WTC11 (cell line): ENCODE results near the gene CNGA3. TPM values are rescaled to one million over a fixed set of nuclear protein-coding genes. Genes with fewer than 3 reads are reported as not detected.
A peak's percentile ranks its signal among the peaks of the same experiment; 100 is the strongest.

Source experiments
- ATAC-seq: fragments of 200-7000 bp; cut with Tn5 transposase; 2 replicates; pipeline ENCODE4 v1.10.0; 2021; ENCODE audit warnings: mild to moderate bottlenecking, moderate library complexity
- CTCF ChIA-PET: fragments of 300-600 bp; sonication (Branson Sonifier 250); formaldehyde crosslinking; loops from one replicate; lab custom pipeline; 2021; ENCODE audit warnings: antibody characterized with exemption; lab: Charles Lee
- POLR2A ChIA-PET: fragments of 350-600 bp; sonication (Branson Sonifier 250); formaldehyde crosslinking; loops from one replicate; lab custom pipeline; 2021; ENCODE audit warnings: antibody characterized with exemption; lab: Charles Lee
- DNase-seq: peaks from one replicate; pipeline ENCODE4 v3.0.0; 2021; ENCODE audit warnings: low spot score
- H3K27ac Mint-ChIP-seq: 2 replicates; pipeline ENCODE4 v1.8.0; 2021; ENCODE audit warnings: mixed read lengths
- H3K27me3 Mint-ChIP-seq: 2 replicates; pipeline ENCODE4 v1.8.0; 2021; ENCODE audit warnings: low read depth, mild to moderate bottlenecking, moderate library complexity, mixed read lengths
- H3K36me3 Mint-ChIP-seq: 2 replicates; pipeline ENCODE4 v1.8.0; 2021; ENCODE audit warnings: mixed read lengths
- H3K4me1 Mint-ChIP-seq: 2 replicates; pipeline ENCODE4 v1.8.0; 2022; ENCODE audit warnings: mixed read lengths
- H3K4me3 Mint-ChIP-seq: 2 replicates; pipeline ENCODE4 v1.8.0; 2021; ENCODE audit warnings: mild to moderate bottlenecking, moderate library complexity, mixed read lengths
- H3K9me3 Mint-ChIP-seq: 2 replicates; pipeline ENCODE4 v1.8.0; 2021; ENCODE audit warnings: mixed read lengths
- CBFB ChIP-seq: sonication (generic); formaldehyde crosslinking; IDR thresholded peaks from 2 replicates; pipeline ENCODE4 v1.8.1; 2022; ENCODE audit warnings: mild to moderate bottlenecking, low read depth, missing genetic modification reagents
- ESRRA ChIP-seq: sonication (generic); formaldehyde crosslinking; IDR thresholded peaks from 2 replicates; pipeline ENCODE4 v1.8.1; 2022; ENCODE audit warnings: mild to moderate bottlenecking, missing genetic modification reagents, borderline replicate concordance
- GRHL2 ChIP-seq: fragments of 250-450 bp; sonication (Bioruptor Pico); IDR thresholded peaks from 2 replicates; pipeline ENCODE4 v1.8.0; 2022; ENCODE audit warnings: mild to moderate bottlenecking, moderate library complexity; ENCODE audit not compliant: insufficient replicate concordance, severe bottlenecking
- HMGA2 ChIP-seq: fragments of 250-450 bp; sonication (Bioruptor Pico); IDR thresholded peaks from 2 replicates; pipeline ENCODE4 v1.4.0; 2021; ENCODE audit warnings: mild to moderate bottlenecking, moderate library complexity
- IRF2 ChIP-seq: sonication (generic); formaldehyde crosslinking; IDR thresholded peaks from 2 replicates; pipeline ENCODE4 v1.8.0; 2022; ENCODE audit warnings: low read depth, missing genetic modification reagents, borderline replicate concordance
- JUN ChIP-seq: sonication (generic); formaldehyde crosslinking; IDR thresholded peaks from 2 replicates; pipeline ENCODE4 v1.8.0; 2023; ENCODE audit warnings: mild to moderate bottlenecking, missing genetic modification reagents
- KAT7 ChIP-seq: sonication (generic); formaldehyde crosslinking; IDR thresholded peaks from 2 replicates; pipeline ENCODE4 v1.8.1; 2023; ENCODE audit warnings: missing genetic modification reagents, mild to moderate bottlenecking, borderline replicate concordance
- NFE2L1 ChIP-seq: sonication (generic); formaldehyde crosslinking; IDR thresholded peaks from 2 replicates; pipeline ENCODE4 v1.8.1; 2023; ENCODE audit warnings: missing genetic modification reagents
- OVOL2 ChIP-seq: fragments of 250-450 bp; sonication (Bioruptor Pico); IDR thresholded peaks from 2 replicates; pipeline ENCODE4 v1.9.0; 2021; ENCODE audit warnings: mild to moderate bottlenecking, borderline replicate concordance
- RELA ChIP-seq: sonication (generic); formaldehyde crosslinking; IDR thresholded peaks from 2 replicates; pipeline ENCODE4 v1.8.1; 2022; ENCODE audit warnings: missing genetic modification reagents, mild to moderate bottlenecking, borderline replicate concordance
- SMAD3 ChIP-seq: sonication (generic); formaldehyde crosslinking; IDR thresholded peaks from 2 replicates; pipeline ENCODE4 v1.8.0; 2022; ENCODE audit warnings: missing genetic modification reagents, mild to moderate bottlenecking, borderline replicate concordance
- SP1 ChIP-seq: sonication (generic); formaldehyde crosslinking; conservative IDR thresholded peaks from 2 replicates; pipeline ENCODE4 v1.8.1; 2022; ENCODE audit warnings: missing genetic modification reagents
- TCF7 ChIP-seq: sonication (generic); formaldehyde crosslinking; IDR thresholded peaks from 2 replicates; pipeline ENCODE4 v1.8.0; 2022; ENCODE audit warnings: mild to moderate bottlenecking, low read depth, missing genetic modification reagents, moderate library complexity
- TEAD1 ChIP-seq: sonication (generic); formaldehyde crosslinking; IDR thresholded peaks from 2 replicates; pipeline ENCODE4 v1.8.0; 2022; ENCODE audit warnings: mild to moderate bottlenecking, missing genetic modification reagents
- TP53 ChIP-seq: sonication (generic); formaldehyde crosslinking; IDR thresholded peaks from 2 replicates; pipeline ENCODE4 v1.8.1; 2023; ENCODE audit warnings: mild to moderate bottlenecking, missing genetic modification reagents
- ZNF121 ChIP-seq: sonication (generic); formaldehyde crosslinking; IDR thresholded peaks from 2 replicates; pipeline ENCODE4 v1.8.0; 2023; ENCODE audit warnings: missing genetic modification reagents
- ZNF317 ChIP-seq: sonication (generic); formaldehyde crosslinking; IDR thresholded peaks from 2 replicates; pipeline ENCODE4 v1.8.1; 2023; ENCODE audit warnings: low read depth, mild to moderate bottlenecking, moderate library complexity, missing genetic modification reagents, borderline replicate concordance
- ZNF396 ChIP-seq: fragments of 250-450 bp; sonication (Bioruptor Pico); IDR thresholded peaks from 2 replicates; pipeline ENCODE4 v1.8.0; 2021; ENCODE audit warnings: mild to moderate bottlenecking, moderate library complexity, borderline replicate concordance
- ZNF423 ChIP-seq: fragments of 250-450 bp; sonication (Bioruptor Pico); IDR thresholded peaks from 2 replicates; pipeline ENCODE4 v2.1.2; 2022; ENCODE audit warnings: mild to moderate bottlenecking, moderate library complexity
- ZNF671 ChIP-seq: fragments of 250-450 bp; sonication (Bioruptor Pico); IDR thresholded peaks from 2 replicates; pipeline ENCODE4 v1.8.0; 2021; ENCODE audit warnings: mild to moderate bottlenecking
- total RNA-seq: library from RNA; stranded (reverse); gene quantifications from 3 replicates; pipeline ENCODE4 v1.2.3, GENCODE V29; 2021
- TF ChIP-seq, protein P1 (sequence below): sonication (generic); formaldehyde crosslinking; IDR thresholded peaks from 2 replicates; pipeline ENCODE4 v1.8.1; 2023; ENCODE audit warnings: mild to moderate bottlenecking, missing genetic modification reagents
- TF ChIP-seq, protein P2 (sequence below): fragments of 250-450 bp; sonication (Bioruptor Pico); IDR thresholded peaks from 2 replicates; pipeline ENCODE4 v1.9.0; 2021; ENCODE audit warnings: mild to moderate bottlenecking
- TF ChIP-seq, protein P3 (sequence below): sonication (generic); formaldehyde crosslinking; IDR thresholded peaks from 2 replicates; pipeline ENCODE4 v1.8.1; 2023; ENCODE audit warnings: mild to moderate bottlenecking, missing genetic modification reagents, moderate library complexity
- TF ChIP-seq, protein P4 (sequence below): fragments of 250-450 bp; sonication (Bioruptor Pico); conservative IDR thresholded peaks from 2 replicates; pipeline ENCODE4 v1.9.0; 2021; ENCODE audit warnings: mild to moderate bottlenecking

Gene CNGA3
- total RNA-seq, 1 experiment from 2014 or later, result not detected

DNA sequence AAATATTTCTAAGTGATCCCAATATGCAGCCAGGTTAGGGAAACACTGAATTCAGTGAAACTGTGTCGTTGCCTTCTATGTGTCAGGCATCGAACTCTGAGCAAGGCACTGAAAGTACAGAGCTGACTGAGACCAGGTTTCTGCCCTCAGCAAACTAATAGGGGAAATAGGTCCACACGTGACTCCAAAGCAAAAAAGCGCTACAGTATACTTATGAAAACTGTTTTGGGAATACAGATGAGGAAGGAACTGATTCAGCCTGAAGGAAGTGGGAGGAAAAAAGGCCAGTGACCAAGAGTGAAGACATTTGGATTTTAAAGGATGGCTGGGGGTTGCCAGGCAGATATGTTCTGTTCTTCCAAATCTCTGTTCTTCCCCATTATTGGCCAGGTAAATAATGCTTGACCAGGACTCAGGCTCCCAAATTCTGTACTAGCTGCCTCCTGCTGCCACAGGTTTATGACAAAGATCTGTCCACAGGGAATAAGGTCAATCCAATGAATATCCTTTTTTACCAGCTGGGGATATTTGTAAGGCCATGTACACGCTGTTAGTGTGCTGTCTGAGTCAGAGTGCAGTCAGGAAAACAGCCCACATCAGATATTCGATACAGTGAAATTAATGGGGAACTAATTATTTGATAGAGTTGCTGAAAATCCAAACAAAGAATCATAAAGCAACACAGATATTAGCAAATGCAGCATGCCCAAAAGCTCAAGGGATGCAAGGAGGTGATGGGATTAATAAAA is 73.9 kb downstream of the CNGA3 start:
- Mint-ChIP-seq H3K4me1 (no peaks in the 10 kb centered on the region), H3K9me3 (peaks cover 33% of the 10 kb centered on the region), H3K4me3 (no peak overlapping the region), H3K27ac (no peak overlapping the region), H3K36me3 (peaks cover 22% of the 10 kb centered on the region), H3K27me3 (peaks cover 2% of the 10 kb centered on the region; the same call in 1 of the 2 replicates)
- ChIA-PET CTCF (no interaction called here), POLR2A (no interaction called here)
- ATAC-seq (no peak), DNase-seq (no peak)
- TF ChIP-seq, protein P1, sequence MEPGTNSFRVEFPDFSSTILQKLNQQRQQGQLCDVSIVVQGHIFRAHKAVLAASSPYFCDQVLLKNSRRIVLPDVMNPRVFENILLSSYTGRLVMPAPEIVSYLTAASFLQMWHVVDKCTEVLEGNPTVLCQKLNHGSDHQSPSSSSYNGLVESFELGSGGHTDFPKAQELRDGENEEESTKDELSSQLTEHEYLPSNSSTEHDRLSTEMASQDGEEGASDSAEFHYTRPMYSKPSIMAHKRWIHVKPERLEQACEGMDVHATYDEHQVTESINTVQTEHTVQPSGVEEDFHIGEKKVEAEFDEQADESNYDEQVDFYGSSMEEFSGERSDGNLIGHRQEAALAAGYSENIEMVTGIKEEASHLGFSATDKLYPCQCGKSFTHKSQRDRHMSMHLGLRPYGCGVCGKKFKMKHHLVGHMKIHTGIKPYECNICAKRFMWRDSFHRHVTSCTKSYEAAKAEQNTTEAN (CRISPR knock-in tag), result no peak
- TF ChIP-seq TP53 (CRISPR knock-in tag) (no peak), ZNF121 (CRISPR knock-in tag) (no peak), GRHL2 (CRISPR knock-in tag) (no peak), TEAD1 (CRISPR knock-in tag) (no peak), SMAD3 (CRISPR knock-in tag) (no peak), IRF2 (no peak), CBFB (CRISPR knock-in tag) (no peak), JUN (CRISPR knock-in tag) (no peak), OVOL2 (CRISPR knock-in tag) (no peak), TCF7 (CRISPR knock-in tag) (no peak), SP1 (CRISPR knock-in tag) (no peak)
- TF ChIP-seq, protein P2, sequence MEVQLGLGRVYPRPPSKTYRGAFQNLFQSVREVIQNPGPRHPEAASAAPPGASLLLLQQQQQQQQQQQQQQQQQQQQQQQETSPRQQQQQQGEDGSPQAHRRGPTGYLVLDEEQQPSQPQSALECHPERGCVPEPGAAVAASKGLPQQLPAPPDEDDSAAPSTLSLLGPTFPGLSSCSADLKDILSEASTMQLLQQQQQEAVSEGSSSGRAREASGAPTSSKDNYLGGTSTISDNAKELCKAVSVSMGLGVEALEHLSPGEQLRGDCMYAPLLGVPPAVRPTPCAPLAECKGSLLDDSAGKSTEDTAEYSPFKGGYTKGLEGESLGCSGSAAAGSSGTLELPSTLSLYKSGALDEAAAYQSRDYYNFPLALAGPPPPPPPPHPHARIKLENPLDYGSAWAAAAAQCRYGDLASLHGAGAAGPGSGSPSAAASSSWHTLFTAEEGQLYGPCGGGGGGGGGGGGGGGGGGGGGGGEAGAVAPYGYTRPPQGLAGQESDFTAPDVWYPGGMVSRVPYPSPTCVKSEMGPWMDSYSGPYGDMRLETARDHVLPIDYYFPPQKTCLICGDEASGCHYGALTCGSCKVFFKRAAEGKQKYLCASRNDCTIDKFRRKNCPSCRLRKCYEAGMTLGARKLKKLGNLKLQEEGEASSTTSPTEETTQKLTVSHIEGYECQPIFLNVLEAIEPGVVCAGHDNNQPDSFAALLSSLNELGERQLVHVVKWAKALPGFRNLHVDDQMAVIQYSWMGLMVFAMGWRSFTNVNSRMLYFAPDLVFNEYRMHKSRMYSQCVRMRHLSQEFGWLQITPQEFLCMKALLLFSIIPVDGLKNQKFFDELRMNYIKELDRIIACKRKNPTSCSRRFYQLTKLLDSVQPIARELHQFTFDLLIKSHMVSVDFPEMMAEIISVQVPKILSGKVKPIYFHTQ, result no peak
- TF ChIP-seq, protein P3, sequence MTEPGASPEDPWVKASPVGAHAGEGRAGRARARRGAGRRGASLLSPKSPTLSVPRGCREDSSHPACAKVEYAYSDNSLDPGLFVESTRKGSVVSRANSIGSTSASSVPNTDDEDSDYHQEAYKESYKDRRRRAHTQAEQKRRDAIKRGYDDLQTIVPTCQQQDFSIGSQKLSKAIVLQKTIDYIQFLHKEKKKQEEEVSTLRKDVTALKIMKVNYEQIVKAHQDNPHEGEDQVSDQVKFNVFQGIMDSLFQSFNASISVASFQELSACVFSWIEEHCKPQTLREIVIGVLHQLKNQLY (CRISPR knock-in tag), result no peak

DNA sequence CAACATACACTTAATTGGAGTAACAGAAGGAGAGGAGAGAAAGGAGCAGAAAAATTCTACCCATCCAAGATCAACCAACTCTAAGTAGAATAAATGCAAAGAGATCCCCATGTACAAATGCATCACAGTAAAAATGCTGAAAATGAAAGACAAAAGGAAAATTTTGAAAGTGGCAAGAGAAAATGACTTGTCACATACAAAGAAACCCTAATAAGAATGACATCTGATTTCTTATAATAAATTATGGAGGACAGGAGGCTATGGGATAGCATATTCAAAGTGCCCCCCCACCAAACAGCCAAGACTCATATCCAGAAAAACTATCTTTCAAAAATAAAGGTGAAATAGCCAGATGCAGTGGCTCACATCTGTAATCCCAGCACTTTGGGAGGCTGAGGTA is 76.2 kb downstream of the CNGA3 start:
- POLR2A ChIA-PET, result no interaction called here
- Mint-ChIP-seq H3K27ac (no peak overlapping the region), H3K4me3 (no peak overlapping the region), H3K36me3 (peaks cover 17% of the 10 kb centered on the region), H3K9me3 (peaks cover 26% of the 10 kb centered on the region), H3K4me1 (no peaks in the 10 kb centered on the region), H3K27me3 (peaks cover 2% of the 10 kb centered on the region; the same call in 1 of the 2 replicates)
- DNase-seq (no peak), ATAC-seq (no peak)
- TF ChIP-seq ZNF423, result no peak
- peak; percentile 81 for TF ChIP-seq ZNF317
- CTCF ChIA-PET, result no interaction called here

DNA sequence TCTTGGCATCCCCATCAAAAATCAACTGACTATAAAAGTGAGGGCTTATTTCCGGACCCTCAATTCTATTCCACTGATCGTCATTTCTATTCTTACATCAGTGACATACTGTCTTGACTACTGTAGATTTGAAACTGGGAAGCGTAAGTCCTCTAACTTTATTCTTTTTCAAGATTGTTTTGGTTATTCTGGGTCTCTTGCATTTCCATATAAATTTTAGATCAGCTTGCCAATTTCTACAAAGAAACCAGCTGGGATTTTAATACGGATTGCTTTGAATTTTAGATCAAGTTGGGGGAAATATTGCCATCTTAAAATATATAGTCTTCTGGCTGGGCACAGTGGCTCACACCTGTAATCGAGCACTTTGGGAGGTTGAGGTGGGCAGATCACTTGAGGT is 80.5 kb downstream of the CNGA3 start:
- peaks cover 6% of the 10 kb centered on the region for H3K27me3 Mint-ChIP-seq
- POLR2A ChIA-PET, result no interaction called here
- CTCF ChIA-PET, result no interaction called here
- DNase-seq, result no peak
- no peak for TF ChIP-seq KAT7 (CRISPR knock-in tag)
- no peak for TF ChIP-seq RELA (CRISPR knock-in tag)
- no peak for TF ChIP-seq ESRRA (CRISPR knock-in tag)
- no peak for TF ChIP-seq HMGA2 (CRISPR knock-in tag)
- TF ChIP-seq, protein P4, sequence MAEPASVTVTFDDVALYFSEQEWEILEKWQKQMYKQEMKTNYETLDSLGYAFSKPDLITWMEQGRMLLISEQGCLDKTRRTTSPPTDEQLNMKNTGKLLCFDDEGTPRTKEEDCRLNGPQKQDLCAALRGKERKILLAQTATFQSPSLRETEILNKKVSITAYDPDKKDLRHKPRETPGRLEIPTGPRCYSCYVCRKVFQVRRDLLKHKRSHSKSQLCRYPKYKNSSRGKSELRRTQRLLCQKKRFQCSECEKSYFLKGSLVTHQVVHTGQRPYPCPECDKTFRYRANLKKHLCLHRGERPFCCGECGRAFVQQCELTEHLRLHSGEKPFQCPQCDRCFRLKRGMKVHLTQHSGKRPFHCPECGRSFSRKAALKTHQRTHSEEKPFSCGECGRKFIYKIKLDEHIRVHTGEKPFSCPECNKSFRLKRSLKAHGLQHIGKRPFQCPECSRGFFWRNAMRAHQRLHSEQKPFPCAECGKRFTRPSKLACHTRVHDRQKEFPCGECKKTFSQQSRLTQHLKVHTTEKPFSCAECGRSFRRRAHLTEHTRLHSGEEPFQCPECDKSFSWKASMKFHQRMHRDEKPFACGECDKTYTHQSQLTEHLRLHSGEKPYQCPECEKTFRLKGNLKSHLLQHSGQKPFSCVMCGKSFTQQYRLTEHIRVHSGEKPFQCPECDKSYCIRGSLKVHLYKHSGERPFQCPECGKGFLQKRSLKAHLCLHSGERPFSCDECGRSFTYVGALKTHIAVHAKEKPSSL (CRISPR knock-in tag), result no peak
- TF ChIP-seq NFE2L1 (CRISPR knock-in tag), result no peak
- TF ChIP-seq ZNF671 (CRISPR knock-in tag), result no peak
- TF ChIP-seq TP53 (CRISPR knock-in tag), result no peak
- TF ChIP-seq ZNF396, result no peak
- H3K9me3 Mint-ChIP-seq, result peaks cover 37% of the 10 kb centered on the region
- H3K36me3 Mint-ChIP-seq, result peaks cover 23% of the 10 kb centered on the region
- ATAC-seq, result no peak
- H3K4me1 Mint-ChIP-seq, result peaks cover 6% of the 10 kb centered on the region
- no peak overlapping the region for H3K27ac Mint-ChIP-seq
- H3K4me3 Mint-ChIP-seq, result no peak overlapping the region
